Fibroblast of mammary gland (primary cell): ENCODE measurements around the gene OR12D1.
"Not testable (repeated sequence)": the region's sequence is repeated elsewhere in the genome, so short reads cannot be mapped to it uniquely, and the experiment has no call there.

ENCODE experiments used
- DNase-seq: peaks from one replicate; pipeline ENCODE4 v3.0.0-alpha.2; 2010; ENCODE audit warnings: low read depth
- H3K4me3 ChIP-seq: 2 replicates; pipeline ENCODE4 v1.5.1; 2011; ENCODE audit warnings: low read depth, mild to moderate bottlenecking, low read length, moderate library complexity; ENCODE audit not compliant: control insufficient read depth
- TF ChIP-seq, protein P1 (sequence below): conservative IDR thresholded peaks from 2 replicates; pipeline ENCODE4 v1.5.1; 2011; ENCODE audit warnings: low read depth, low read length, inconsistent platforms; ENCODE audit not compliant: control insufficient read depth, insufficient read depth

Gene OR12D1

DNA sequence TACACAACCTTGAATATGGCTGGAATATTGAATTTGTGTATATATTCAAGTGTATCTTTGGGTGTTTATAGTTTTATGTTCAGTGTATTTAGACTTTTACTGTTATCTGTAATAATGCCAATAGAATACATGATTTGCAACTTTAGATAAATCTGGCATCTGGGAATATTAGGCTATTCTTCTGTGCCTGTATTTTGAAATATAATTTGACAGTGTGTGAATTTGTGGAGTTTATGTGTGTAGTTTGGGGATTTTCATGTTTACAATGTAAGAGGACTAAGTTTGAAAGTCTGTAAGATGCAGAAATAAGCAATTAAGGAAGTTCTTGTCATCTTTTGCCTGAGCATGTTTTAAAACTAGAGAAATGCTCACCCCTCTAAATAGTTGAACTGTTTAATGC lies 24.3 kb downstream of the OR12D1 start, which contains the start of gene OR10C1:
Gene OR10C1 (plus strand): TSS at position 301 of the 400 bp plus-strand sequence. CDS start 710 bp downstream, outside the sequence.
- no peak for DNase-seq
- H3K4me3 ChIP-seq, result no peak within 1 kb of the TSS
- TF ChIP-seq, protein P1, sequence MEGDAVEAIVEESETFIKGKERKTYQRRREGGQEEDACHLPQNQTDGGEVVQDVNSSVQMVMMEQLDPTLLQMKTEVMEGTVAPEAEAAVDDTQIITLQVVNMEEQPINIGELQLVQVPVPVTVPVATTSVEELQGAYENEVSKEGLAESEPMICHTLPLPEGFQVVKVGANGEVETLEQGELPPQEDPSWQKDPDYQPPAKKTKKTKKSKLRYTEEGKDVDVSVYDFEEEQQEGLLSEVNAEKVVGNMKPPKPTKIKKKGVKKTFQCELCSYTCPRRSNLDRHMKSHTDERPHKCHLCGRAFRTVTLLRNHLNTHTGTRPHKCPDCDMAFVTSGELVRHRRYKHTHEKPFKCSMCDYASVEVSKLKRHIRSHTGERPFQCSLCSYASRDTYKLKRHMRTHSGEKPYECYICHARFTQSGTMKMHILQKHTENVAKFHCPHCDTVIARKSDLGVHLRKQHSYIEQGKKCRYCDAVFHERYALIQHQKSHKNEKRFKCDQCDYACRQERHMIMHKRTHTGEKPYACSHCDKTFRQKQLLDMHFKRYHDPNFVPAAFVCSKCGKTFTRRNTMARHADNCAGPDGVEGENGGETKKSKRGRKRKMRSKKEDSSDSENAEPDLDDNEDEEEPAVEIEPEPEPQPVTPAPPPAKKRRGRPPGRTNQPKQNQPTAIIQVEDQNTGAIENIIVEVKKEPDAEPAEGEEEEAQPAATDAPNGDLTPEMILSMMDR, result no peak

DNA sequence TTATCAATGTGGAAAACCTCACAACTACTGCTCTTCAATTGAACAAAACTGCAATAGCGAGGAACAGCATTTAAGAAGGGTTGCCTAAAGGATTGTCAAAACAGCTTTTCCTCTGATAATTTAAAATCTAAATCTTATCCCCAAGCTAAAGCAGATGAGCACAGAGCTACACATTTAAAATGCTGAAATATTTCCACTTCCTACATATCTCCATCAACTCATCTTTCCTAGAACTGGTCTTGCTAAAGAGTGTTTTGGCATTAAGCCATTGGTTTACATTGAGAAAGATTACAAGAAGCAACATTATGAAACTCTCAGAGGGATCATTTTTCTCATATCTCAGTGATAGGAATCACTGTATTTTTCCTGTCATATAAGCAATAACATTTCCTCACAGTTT lies 28.0 kb downstream of the OR12D1 start:
- H3K4me3 ChIP-seq, result no peak overlapping the region
- TF ChIP-seq, protein P1, result no peak
- DNase-seq, result no peak

DNA sequence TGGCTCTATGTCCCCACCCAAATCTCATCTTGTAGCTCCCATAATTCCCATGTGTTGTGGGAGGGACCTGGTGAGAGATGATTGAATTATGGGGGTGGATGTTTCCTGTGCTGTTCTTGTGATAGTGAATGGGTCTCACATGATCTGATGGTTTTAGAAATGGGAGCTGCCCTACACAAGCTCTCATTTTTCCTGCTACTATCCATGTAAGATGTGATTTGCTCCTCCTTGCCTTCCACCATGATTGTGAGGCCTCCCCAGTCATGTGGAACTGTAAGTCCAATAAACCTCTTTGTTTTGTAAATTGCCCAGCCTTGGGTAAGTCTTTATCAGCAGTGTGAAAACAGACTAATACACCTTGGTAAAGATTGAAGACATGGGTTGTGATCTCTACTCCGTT lies 29.3 kb downstream of the OR12D1 start:
- not testable (repeated sequence) for DNase-seq, H3K4me3 ChIP-seq

DNA sequence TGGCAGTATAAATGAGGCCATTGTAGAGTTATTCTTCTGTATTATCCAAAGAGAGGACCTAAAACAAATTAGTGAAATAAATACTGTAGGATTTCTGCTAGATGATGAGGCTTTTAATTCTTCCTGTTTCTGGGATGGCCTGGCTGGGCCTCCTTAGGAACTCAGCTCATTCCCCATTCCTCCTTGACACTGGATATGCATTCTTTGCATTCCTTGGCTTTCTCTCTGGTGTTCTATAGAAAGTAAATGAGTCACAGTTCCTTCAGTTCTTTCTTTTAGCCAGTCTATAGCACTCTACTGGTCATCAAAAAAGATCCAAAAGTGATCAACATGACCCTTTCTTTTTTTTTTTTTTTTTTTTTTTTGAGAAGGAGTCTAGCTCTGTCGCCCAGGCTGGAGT lies 32.9 kb downstream of the OR12D1 start:
- no peak for DNase-seq
- no peak overlapping the region for H3K4me3 ChIP-seq

DNA sequence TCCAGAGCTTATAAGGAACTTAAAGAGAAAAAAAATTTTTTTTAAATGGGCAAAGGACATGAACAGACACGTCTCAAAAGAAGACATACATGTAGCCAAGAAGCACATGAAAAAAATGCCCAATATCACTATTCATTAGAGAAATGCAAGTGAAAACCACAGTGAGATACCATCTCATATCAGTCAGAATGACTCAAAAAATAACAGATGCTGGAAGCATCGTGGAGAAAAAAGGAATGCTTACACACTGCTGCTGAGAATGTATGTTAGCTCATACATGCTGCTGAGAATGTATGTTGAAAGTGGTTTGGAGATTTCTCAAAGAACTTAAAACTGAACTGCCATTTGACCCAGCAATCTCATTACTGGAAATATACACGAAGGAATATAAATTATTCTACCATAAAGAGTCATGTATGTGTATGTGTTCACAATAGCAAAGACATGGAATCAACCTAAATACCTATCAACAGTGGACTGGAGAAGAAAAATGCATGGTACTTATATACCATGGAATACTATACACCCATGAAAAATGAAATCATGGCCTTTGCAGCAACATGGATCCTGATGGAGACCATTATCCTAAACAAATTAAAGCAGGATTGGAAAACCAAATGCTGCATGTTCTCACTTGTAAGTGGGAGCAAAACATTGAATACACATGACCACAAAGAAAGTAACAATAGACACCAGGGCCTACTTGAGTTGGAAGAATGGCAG lies 36.9 kb downstream of the OR12D1 start:
- no peak for DNase-seq
- H3K4me3 ChIP-seq, result no peak overlapping the region
- TF ChIP-seq, protein P1, result no peak

More for the DNA sequence above, 32.9 kb downstream of the OR12D1 start:
- TF ChIP-seq, protein P1, result no peak

DNA sequence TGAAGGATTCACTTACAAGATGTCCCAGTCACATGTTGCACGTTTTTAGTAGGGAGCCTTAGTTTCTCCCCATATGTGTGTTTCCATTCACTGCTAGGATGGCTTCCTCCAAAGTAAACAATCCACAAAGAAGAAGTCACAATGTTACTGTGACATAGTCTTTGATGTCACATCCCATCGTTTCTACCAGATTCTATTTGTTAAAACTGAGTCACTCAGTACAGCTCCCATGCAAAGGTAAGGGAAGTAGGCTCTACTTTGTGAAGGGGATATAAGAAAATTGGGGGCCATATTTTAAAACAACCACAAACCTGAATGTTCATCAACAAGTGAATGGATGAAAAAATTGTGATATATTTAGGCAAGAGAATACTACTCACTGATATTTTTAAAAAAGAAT lies 42.2 kb downstream of the OR12D1 start, which contains the start of the genes OR11A1 and OR2H1:
Gene OR11A1 (minus strand): TSS at position 101 of the 400 bp plus-strand sequence. CDS start 29,430 bp downstream, outside the sequence.
Gene OR2H1 (plus strand): TSS at position 185 of the 400 bp plus-strand sequence. CDS start 4,615 bp downstream, outside the sequence.
- TF ChIP-seq, protein P1, result no peak
- no peak for DNase-seq
- H3K4me3 ChIP-seq, result no peak within 1 kb of the TSS

DNA sequence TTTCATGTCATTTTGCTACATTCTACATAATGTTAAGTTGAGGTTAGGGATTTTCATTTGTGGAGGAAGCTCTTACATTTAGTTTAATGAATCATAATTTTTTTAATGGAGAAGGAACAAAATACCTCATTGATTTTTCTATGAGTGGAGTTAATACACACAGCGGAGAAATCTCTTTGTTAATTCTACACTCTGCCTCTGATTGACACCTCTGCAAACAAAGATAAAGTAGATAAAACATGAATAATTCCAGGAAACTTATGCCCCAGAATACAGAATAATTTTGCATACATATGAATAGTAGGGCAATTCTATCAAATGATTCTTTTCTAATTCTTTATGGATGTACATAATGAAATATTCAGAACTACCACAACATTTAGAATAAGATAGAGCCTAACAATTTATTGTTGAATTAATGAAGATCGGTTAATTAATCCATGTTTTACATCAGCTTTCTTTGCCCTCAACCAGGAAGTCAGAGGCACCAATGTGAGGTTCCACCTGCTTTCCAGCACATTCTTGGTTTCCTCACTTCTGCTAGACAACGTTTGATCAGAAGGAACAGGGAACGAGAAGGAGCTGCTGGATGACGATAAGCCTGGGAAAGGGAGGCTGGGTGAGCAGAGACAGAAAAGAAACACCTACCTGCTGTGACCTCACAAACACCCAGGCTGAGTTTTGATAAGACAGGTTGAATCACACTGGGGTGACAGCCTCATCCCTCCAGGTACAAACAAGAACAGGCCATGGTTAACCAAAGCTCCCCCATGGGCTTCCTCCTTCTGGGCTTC lies 46.5 kb downstream of the OR12D1 start:
- no peak overlapping the region for H3K4me3 ChIP-seq
- DNase-seq, result no peak
- TF ChIP-seq, protein P1, result no peak
